ENCODE measurements around the gene ACSL1.

Gene ACSL1

GRCh38 chr4:184815046-184815877, 10.5 kb downstream of the ACSL1 start:
- H3K23ac ChIP-seq (ENCODE audit: low read length), result no peak overlapping the region
- no peaks in the 10 kb centered on the region for H3K79me2 ChIP-seq (ENCODE audit: control insufficient read depth, insufficient read depth, low read length)
- no peak overlapping the region for H3K18ac ChIP-seq (ENCODE audit: low read length)
- H3K79me1 ChIP-seq (ENCODE audit: low read length), result no peaks in the 10 kb centered on the region
- H4K5ac ChIP-seq (ENCODE audit: low read length), result no peak overlapping the region
- H3K4me3 ChIP-seq (ENCODE audit: low read length), result no peak overlapping the region
- H3K56ac ChIP-seq (ENCODE audit: low read length), result no peak overlapping the region
- peak overlapping the region; percentile 18 for H3K27ac ChIP-seq (ENCODE audit: low read depth, low read length)
- no peak overlapping the region for H2AK5ac ChIP-seq (ENCODE audit: low read length)
- peaks cover 2% of the 10 kb centered on the region for H3K4me1 ChIP-seq (ENCODE audit: control insufficient read depth, low read depth, low read length)
- no peak overlapping the region for H4K8ac ChIP-seq (ENCODE audit: low read depth, low read length)
- H3K27me3 ChIP-seq (ENCODE audit: insufficient read depth, low read length, poor library complexity), result no peaks in the 10 kb centered on the region
- no peak overlapping the region for H2BK15ac ChIP-seq (replicated peaks; ENCODE audit: low read depth)
- WGBS (ENCODE audit: extremely low coverage, insufficient coverage, low lambda C conversion rate), result no CpG with 5 or more reads among the region's 11 CpGs
- H3K36me3 ChIP-seq (ENCODE audit: control insufficient read depth, insufficient read depth, low read length), result no peaks in the 10 kb centered on the region
- H3K4ac ChIP-seq (ENCODE audit: low read depth, low read length), result no peak overlapping the region
- no peak overlapping the region for H3K4me2 ChIP-seq (ENCODE audit: low read length)
- H2BK120ac ChIP-seq (ENCODE audit: low read depth, low read length), result no peak overlapping the region
- no peak overlapping the region for H2BK5ac ChIP-seq (ENCODE audit: low read length)
- H3K9ac ChIP-seq (ENCODE audit: low read length), result no peak overlapping the region
- peak; percentile 42 for DNase-seq

GRCh38 chr4:184814686-184815045, 11.1 kb downstream of the ACSL1 start:
- Histone ChIP-seq H3K9ac (ENCODE audit: low read length) (no peak overlapping the region), H3K27ac (ENCODE audit: low read depth, low read length) (peak overlapping the region; percentile 38), H3K4me1 (ENCODE audit: control insufficient read depth, low read depth, low read length) (peaks cover 2% of the 10 kb centered on the region), H3K23ac (ENCODE audit: low read length) (no peak overlapping the region), H3K4me2 (ENCODE audit: low read length) (no peak overlapping the region), H3K4me3 (ENCODE audit: low read length) (no peak overlapping the region), H3K56ac (ENCODE audit: low read length) (no peak overlapping the region), H3K18ac (ENCODE audit: low read length) (no peak overlapping the region), H4K5ac (ENCODE audit: low read length) (no peak overlapping the region), H3K79me1 (ENCODE audit: low read length) (no peaks in the 10 kb centered on the region), H4K8ac (ENCODE audit: low read depth, low read length) (no peak overlapping the region), H3K27me3 (ENCODE audit: insufficient read depth, low read length, poor library complexity) (no peaks in the 10 kb centered on the region), H2AK5ac (ENCODE audit: low read length) (no peak overlapping the region), H3K79me2 (ENCODE audit: control insufficient read depth, insufficient read depth, low read length) (no peaks in the 10 kb centered on the region), H2BK15ac (replicated peaks; ENCODE audit: low read depth) (no peak overlapping the region), H3K4ac (ENCODE audit: low read depth, low read length) (no peak overlapping the region), H2BK120ac (ENCODE audit: low read depth, low read length) (no peak overlapping the region), H2BK5ac (ENCODE audit: low read length) (no peak overlapping the region), H3K36me3 (ENCODE audit: control insufficient read depth, insufficient read depth, low read length) (no peaks in the 10 kb centered on the region)
- no CpG with 5 or more reads among the region's 5 CpGs for WGBS (ENCODE audit: extremely low coverage, insufficient coverage, low lambda C conversion rate)
- DNase-seq, result no peak

GRCh38 chr4:184812651-184813181, 13.1 kb downstream of the ACSL1 start:
- no peak overlapping the region for H4K8ac ChIP-seq (ENCODE audit: low read depth, low read length)
- H4K5ac ChIP-seq (ENCODE audit: low read length), result no peak overlapping the region
- H3K27me3 ChIP-seq (ENCODE audit: insufficient read depth, low read length, poor library complexity), result no peaks in the 10 kb centered on the region
- H3K9ac ChIP-seq (ENCODE audit: low read length), result no peak overlapping the region
- H2AK5ac ChIP-seq (ENCODE audit: low read length), result no peak overlapping the region
- peaks cover 2% of the 10 kb centered on the region for H3K4me1 ChIP-seq (ENCODE audit: control insufficient read depth, low read depth, low read length)
- no peak overlapping the region for H3K27ac ChIP-seq (ENCODE audit: low read depth, low read length)
- no CpG with 5 or more reads among the region's 8 CpGs for WGBS (ENCODE audit: extremely low coverage, insufficient coverage, low lambda C conversion rate)
- H3K23ac ChIP-seq (ENCODE audit: low read length), result no peak overlapping the region
- DNase-seq, result no peak
- no peak overlapping the region for H2BK5ac ChIP-seq (ENCODE audit: low read length)
- no peak overlapping the region for H3K18ac ChIP-seq (ENCODE audit: low read length)
- no peak overlapping the region for H2BK15ac ChIP-seq (replicated peaks; ENCODE audit: low read depth)
- H3K56ac ChIP-seq (ENCODE audit: low read length), result no peak overlapping the region
- no peaks in the 10 kb centered on the region for H3K79me1 ChIP-seq (ENCODE audit: low read length)
- H3K4me2 ChIP-seq (ENCODE audit: low read length), result no peak overlapping the region
- no peak overlapping the region for H2BK120ac ChIP-seq (ENCODE audit: low read depth, low read length)
- H3K36me3 ChIP-seq (ENCODE audit: control insufficient read depth, insufficient read depth, low read length), result no peaks in the 10 kb centered on the region
- H3K4ac ChIP-seq (ENCODE audit: low read depth, low read length), result no peak overlapping the region
- no peaks in the 10 kb centered on the region for H3K79me2 ChIP-seq (ENCODE audit: control insufficient read depth, insufficient read depth, low read length)
- no peak overlapping the region for H3K4me3 ChIP-seq (ENCODE audit: low read length)

GRCh38 chr4:184812199-184812542, 13.6 kb downstream of the ACSL1 start:
- no peak for DNase-seq
- no peak overlapping the region for H3K18ac ChIP-seq (ENCODE audit: low read length)
- WGBS (ENCODE audit: extremely low coverage, insufficient coverage, low lambda C conversion rate), result no CpG with 5 or more reads among the region's 6 CpGs

GRCh38 chr4:184811526-184812198, 14.1 kb downstream of the ACSL1 start:
- no peak overlapping the region for H3K9ac ChIP-seq (ENCODE audit: low read length)
- H3K27me3 ChIP-seq (ENCODE audit: insufficient read depth, low read length, poor library complexity), result no peaks in the 10 kb centered on the region
- no peak for DNase-seq
- no peak overlapping the region for H3K23ac ChIP-seq (ENCODE audit: low read length)
- H3K56ac ChIP-seq (ENCODE audit: low read length), result no peak overlapping the region
- H2BK15ac ChIP-seq (replicated peaks; ENCODE audit: low read depth), result no peak overlapping the region
- H3K4ac ChIP-seq (ENCODE audit: low read depth, low read length), result no peak overlapping the region
- no peak overlapping the region for H3K27ac ChIP-seq (ENCODE audit: low read depth, low read length)
- H2BK5ac ChIP-seq (ENCODE audit: low read length), result no peak overlapping the region
- no peak overlapping the region for H3K4me2 ChIP-seq (ENCODE audit: low read length)
- H3K79me2 ChIP-seq (ENCODE audit: control insufficient read depth, insufficient read depth, low read length), result no peaks in the 10 kb centered on the region
- no peak overlapping the region for H3K18ac ChIP-seq (ENCODE audit: low read length)
- H4K8ac ChIP-seq (ENCODE audit: low read depth, low read length), result no peak overlapping the region
- no peak overlapping the region for H3K4me3 ChIP-seq (ENCODE audit: low read length)
- no peak overlapping the region for H2BK120ac ChIP-seq (ENCODE audit: low read depth, low read length)
- H3K36me3 ChIP-seq (ENCODE audit: control insufficient read depth, insufficient read depth, low read length), result no peaks in the 10 kb centered on the region
- H3K4me1 ChIP-seq (ENCODE audit: control insufficient read depth, low read depth, low read length), result peaks cover 2% of the 10 kb centered on the region
- no peak overlapping the region for H2AK5ac ChIP-seq (ENCODE audit: low read length)
- H3K79me1 ChIP-seq (ENCODE audit: low read length), result no peaks in the 10 kb centered on the region
- H4K5ac ChIP-seq (ENCODE audit: low read length), result no peak overlapping the region
- WGBS (ENCODE audit: extremely low coverage, insufficient coverage, low lambda C conversion rate), result no CpG with 5 or more reads among the region's 8 CpGs

More at GRCh38 chr4:184812199-184812542, 13.6 kb downstream of the ACSL1 start:
- no peak overlapping the region for H3K23ac ChIP-seq (ENCODE audit: low read length)
- peaks cover 2% of the 10 kb centered on the region for H3K4me1 ChIP-seq (ENCODE audit: control insufficient read depth, low read depth, low read length)
- H3K79me1 ChIP-seq (ENCODE audit: low read length), result no peaks in the 10 kb centered on the region
- no peak overlapping the region for H3K9ac ChIP-seq (ENCODE audit: low read length)
- H3K4me3 ChIP-seq (ENCODE audit: low read length), result no peak overlapping the region
- no peak overlapping the region for H2BK120ac ChIP-seq (ENCODE audit: low read depth, low read length)
- H2BK5ac ChIP-seq (ENCODE audit: low read length), result no peak overlapping the region
- H2BK15ac ChIP-seq (replicated peaks; ENCODE audit: low read depth), result no peak overlapping the region
- H3K36me3 ChIP-seq (ENCODE audit: control insufficient read depth, insufficient read depth, low read length), result no peaks in the 10 kb centered on the region
- no peaks in the 10 kb centered on the region for H3K79me2 ChIP-seq (ENCODE audit: control insufficient read depth, insufficient read depth, low read length)
- H4K8ac ChIP-seq (ENCODE audit: low read depth, low read length), result no peak overlapping the region
- no peak overlapping the region for H4K5ac ChIP-seq (ENCODE audit: low read length)
- H2AK5ac ChIP-seq (ENCODE audit: low read length), result no peak overlapping the region
- H3K56ac ChIP-seq (ENCODE audit: low read length), result no peak overlapping the region
- no peaks in the 10 kb centered on the region for H3K27me3 ChIP-seq (ENCODE audit: insufficient read depth, low read length, poor library complexity)
- no peak overlapping the region for H3K4me2 ChIP-seq (ENCODE audit: low read length)
- no peak overlapping the region for H3K27ac ChIP-seq (ENCODE audit: low read depth, low read length)
- no peak overlapping the region for H3K4ac ChIP-seq (ENCODE audit: low read depth, low read length)

All from mesendoderm (in vitro differentiated cells).